ENCODE data around the gene TAX1BP1. TPM values are rescaled to one million over a fixed set of nuclear protein-coding genes. Genes with fewer than 3 reads are reported as not detected.

TAX1BP1 gene
- total RNA-seq, 6 donors from 2014 or later, result 66.8 to 175 (median 100) TPM

- ATAC-seq (ENCODE audit: low FRiP score in 2 of 2) (no peak), DNase-seq (no peak)
- Histone ChIP-seq H3K27me3 (no peaks in the 10 kb centered on the region), H3K4me1 (no peaks in the 10 kb centered on the region), H3K36me3 (no peaks in the 10 kb centered on the region), H3K27ac (no peak overlapping the region), H3K4me3 (no peak overlapping the region), H3K9me3 (no peaks in the 10 kb centered on the region)
- WGBS, 2 donors, result 95% methylated on average over 6 of the region's 6 CpGs
- TF ChIP-seq, protein P1, sequence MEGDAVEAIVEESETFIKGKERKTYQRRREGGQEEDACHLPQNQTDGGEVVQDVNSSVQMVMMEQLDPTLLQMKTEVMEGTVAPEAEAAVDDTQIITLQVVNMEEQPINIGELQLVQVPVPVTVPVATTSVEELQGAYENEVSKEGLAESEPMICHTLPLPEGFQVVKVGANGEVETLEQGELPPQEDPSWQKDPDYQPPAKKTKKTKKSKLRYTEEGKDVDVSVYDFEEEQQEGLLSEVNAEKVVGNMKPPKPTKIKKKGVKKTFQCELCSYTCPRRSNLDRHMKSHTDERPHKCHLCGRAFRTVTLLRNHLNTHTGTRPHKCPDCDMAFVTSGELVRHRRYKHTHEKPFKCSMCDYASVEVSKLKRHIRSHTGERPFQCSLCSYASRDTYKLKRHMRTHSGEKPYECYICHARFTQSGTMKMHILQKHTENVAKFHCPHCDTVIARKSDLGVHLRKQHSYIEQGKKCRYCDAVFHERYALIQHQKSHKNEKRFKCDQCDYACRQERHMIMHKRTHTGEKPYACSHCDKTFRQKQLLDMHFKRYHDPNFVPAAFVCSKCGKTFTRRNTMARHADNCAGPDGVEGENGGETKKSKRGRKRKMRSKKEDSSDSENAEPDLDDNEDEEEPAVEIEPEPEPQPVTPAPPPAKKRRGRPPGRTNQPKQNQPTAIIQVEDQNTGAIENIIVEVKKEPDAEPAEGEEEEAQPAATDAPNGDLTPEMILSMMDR (IDR thresholded peaks at IDR 0.05), result no peak
- TF ChIP-seq POLR2A (IDR thresholded peaks at IDR 0.05) (no peak), POLR2AphosphoS5 (IDR thresholded peaks at IDR 0.05) (no peak), EP300 (IDR thresholded peaks at IDR 0.05) (no peak)
These were observed 31.5 kb upstream of the TAX1BP1 start for GRCh38 chr7:27708485-27708884.

- Histone ChIP-seq H3K27me3 (no peaks in the 10 kb centered on the region), H3K36me3 (no peaks in the 10 kb centered on the region), H3K4me3 (no peak overlapping the region), H3K27ac (no peak overlapping the region), H3K4me1 (no peaks in the 10 kb centered on the region), H3K9me3 (no peaks in the 10 kb centered on the region)
- ATAC-seq (ENCODE audit: low FRiP score in 2 of 2) (no peak), DNase-seq (no peak)
- TF ChIP-seq EP300 (IDR thresholded peaks at IDR 0.05), result no peak
- no peak for TF ChIP-seq POLR2A (IDR thresholded peaks at IDR 0.05)
- no peak for TF ChIP-seq POLR2AphosphoS5 (IDR thresholded peaks at IDR 0.05)
- TF ChIP-seq, protein P1 (IDR thresholded peaks at IDR 0.05), result no peak
- WGBS, 2 donors, result 61 to 83% methylated on average over 2 of the region's 2 CpGs
These were observed 30.6 kb upstream of the TAX1BP1 start for GRCh38 chr7:27709137-27710075.

GRCh38 chr7:27712217-27712616 lies 27.7 kb upstream of the TAX1BP1 start:
- Histone ChIP-seq H3K9me3 (no peaks in the 10 kb centered on the region), H3K36me3 (no peaks in the 10 kb centered on the region), H3K27me3 (no peaks in the 10 kb centered on the region), H3K4me3 (no peak overlapping the region), H3K4me1 (no peaks in the 10 kb centered on the region), H3K27ac (no peak overlapping the region)
- no peak for ATAC-seq (ENCODE audit: low FRiP score in 2 of 2)
- no peak for DNase-seq
- 93 to 95% methylated on average over 3 of the region's 3 CpGs for WGBS, 2 donors
- no peak for TF ChIP-seq EP300 (IDR thresholded peaks at IDR 0.05)
- no peak for TF ChIP-seq POLR2A (IDR thresholded peaks at IDR 0.05)
- TF ChIP-seq, protein P1 (IDR thresholded peaks at IDR 0.05), result no peak
- TF ChIP-seq POLR2AphosphoS5 (IDR thresholded peaks at IDR 0.05), result no peak

GRCh38 chr7:27714831-27715444 lies 25.0 kb upstream of the TAX1BP1 start:
- H3K9me3 ChIP-seq, result no peaks in the 10 kb centered on the region
- no peaks in the 10 kb centered on the region for H3K36me3 ChIP-seq
- no peak for TF ChIP-seq EP300 (IDR thresholded peaks at IDR 0.05)
- TF ChIP-seq, protein P1 (IDR thresholded peaks at IDR 0.05), result no peak
- TF ChIP-seq POLR2A (IDR thresholded peaks at IDR 0.05), result no peak
- TF ChIP-seq POLR2AphosphoS5 (IDR thresholded peaks at IDR 0.05), result no peak
- H3K4me1 ChIP-seq, result no peaks in the 10 kb centered on the region
- H3K27ac ChIP-seq, result no peak overlapping the region
- no peaks in the 10 kb centered on the region for H3K27me3 ChIP-seq
- no peak for DNase-seq
- no peak for ATAC-seq (ENCODE audit: low FRiP score in 2 of 2)
- WGBS, 2 donors, result 61 to 73% methylated on average over 4 of the region's 4 CpGs
- H3K4me3 ChIP-seq, result no peak overlapping the region
